Activated naive CD4-positive, alpha-beta T cell treated with anti-CD3 and anti-CD28 coated beads, Interleukin-2, amount 50 U/mL, for 24 hours (primary cell): Measurements from ENCODE around the gene TMEM59L.
A peak's percentile ranks its signal among the peaks of the same experiment; 100 is the strongest.

Experiments used
- H3K27ac Mint-ChIP-seq: one replicate; pipeline ENCODE4 v1.8.0; 2021; ENCODE audit warnings: mild to moderate bottlenecking, mixed read lengths
- H3K27me3 Mint-ChIP-seq: one replicate; pipeline ENCODE4 v1.8.0; 2021; ENCODE audit warnings: mixed read lengths
- H3K36me3 Mint-ChIP-seq: one replicate; pipeline ENCODE4 v1.8.0; 2021; ENCODE audit warnings: mixed read lengths
- H3K4me1 Mint-ChIP-seq: one replicate; pipeline ENCODE4 v1.8.0; 2021; ENCODE audit warnings: mixed read lengths
- H3K4me3 Mint-ChIP-seq: one replicate; pipeline ENCODE4 v1.8.0; 2021; ENCODE audit warnings: mild to moderate bottlenecking, mixed read lengths
- H3K9me3 Mint-ChIP-seq: one replicate; pipeline ENCODE4 v1.8.0; 2021; ENCODE audit warnings: mixed read lengths

Gene TMEM59L

DNA sequence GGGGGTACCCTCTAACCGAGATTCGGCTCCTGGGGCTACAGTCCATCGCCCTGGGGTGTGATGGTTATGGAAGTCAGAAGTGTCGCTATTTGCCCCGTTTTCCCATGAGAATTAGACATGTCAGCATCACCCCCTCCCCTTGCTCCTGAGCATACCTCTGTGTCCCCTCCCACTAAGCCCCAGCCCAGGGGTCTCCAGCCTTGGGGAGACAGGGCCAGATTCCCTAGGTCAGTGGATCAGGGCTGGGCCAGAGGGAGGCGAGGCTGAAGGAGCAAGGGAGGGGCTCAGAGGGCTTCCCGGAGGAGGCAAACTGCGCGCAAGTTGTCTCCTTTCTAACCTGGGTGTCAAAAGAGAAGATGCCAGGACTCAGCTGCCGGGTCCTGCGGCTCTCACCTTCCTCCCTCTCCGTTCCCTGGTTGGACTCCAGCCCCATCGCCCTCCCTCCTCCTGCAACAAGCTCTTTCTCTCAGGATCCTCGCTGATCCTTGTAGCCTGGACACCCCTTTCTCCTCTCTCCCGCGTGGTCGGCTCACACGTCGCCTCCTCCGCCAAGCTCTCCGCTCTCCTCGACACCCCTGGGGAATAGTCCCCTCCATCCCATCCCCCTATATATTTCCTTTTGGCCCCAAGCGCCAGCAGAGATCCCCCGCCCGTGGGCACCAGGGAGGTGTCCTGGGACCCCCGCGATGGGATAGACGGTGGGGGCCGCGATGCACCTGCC, 459 bp upstream of the TMEM59L start:
- Mint-ChIP-seq H3K9me3 (no peaks in the 10 kb centered on the region), H3K4me1 (peaks cover 23% of the 10 kb centered on the region), H3K27me3 (peaks cover 45% of the 10 kb centered on the region), H3K36me3 (no peaks in the 10 kb centered on the region), H3K27ac (no peak overlapping the region), H3K4me3 (peak overlapping the region; percentile 79)

- Mint-ChIP-seq H3K36me3 (no peaks in the 10 kb centered on the region), H3K4me3 (peak overlapping the region; percentile 61), H3K4me1 (peaks cover 23% of the 10 kb centered on the region), H3K27me3 (peaks cover 42% of the 10 kb centered on the region), H3K9me3 (no peaks in the 10 kb centered on the region), H3K27ac (no peak overlapping the region)
Measured at GRCh38 chr19:18613589-18614234, 1.0 kb downstream of the TMEM59L start.

DNA sequence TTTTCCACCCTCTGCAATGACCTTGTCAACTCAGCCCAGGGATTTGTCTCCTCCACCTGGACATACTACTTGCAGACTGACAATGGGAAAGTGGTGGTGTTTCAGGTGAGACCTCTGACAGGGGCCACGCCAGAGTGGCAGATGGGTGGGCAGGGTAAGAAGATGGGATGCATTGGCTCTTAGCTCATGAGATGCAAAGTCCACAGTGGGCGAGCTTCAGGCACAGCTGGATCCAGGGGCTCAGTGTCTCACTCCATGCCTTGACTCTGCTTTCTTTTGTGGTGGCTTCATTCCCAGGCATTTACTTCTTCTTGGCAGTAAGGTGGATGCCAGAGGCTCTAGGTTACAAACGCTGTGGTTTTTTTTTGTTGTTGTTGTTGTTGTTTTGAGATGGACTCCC, 3.4 kb downstream of the TMEM59L start:
- no peaks in the 10 kb centered on the region for H3K9me3 Mint-ChIP-seq
- H3K27me3 Mint-ChIP-seq, result peaks cover 31% of the 10 kb centered on the region
- peaks cover 17% of the 10 kb centered on the region for H3K4me1 Mint-ChIP-seq
- no peak overlapping the region for H3K27ac Mint-ChIP-seq
- no peak overlapping the region for H3K4me3 Mint-ChIP-seq
- H3K36me3 Mint-ChIP-seq, result no peaks in the 10 kb centered on the region

- Mint-ChIP-seq H3K27ac (no peak overlapping the region), H3K9me3 (no peaks in the 10 kb centered on the region), H3K36me3 (no peaks in the 10 kb centered on the region), H3K4me3 (no peak overlapping the region), H3K27me3 (peaks cover 25% of the 10 kb centered on the region), H3K4me1 (peaks cover 6% of the 10 kb centered on the region)
Measured at GRCh38 chr19:18617562-18617961, 4.9 kb downstream of the TMEM59L start.

- peaks cover 23% of the 10 kb centered on the region for H3K27me3 Mint-ChIP-seq
Measured at GRCh38 chr19:18618236-18618635, 5.6 kb downstream of the TMEM59L start.

GRCh38 chr19:18620311-18620710, 7.6 kb downstream of the TMEM59L start:
- no peaks in the 10 kb centered on the region for H3K36me3 Mint-ChIP-seq
- H3K4me1 Mint-ChIP-seq, result no peaks in the 10 kb centered on the region
- no peak overlapping the region for H3K27ac Mint-ChIP-seq
- peaks cover 8% of the 10 kb centered on the region for H3K27me3 Mint-ChIP-seq
- H3K9me3 Mint-ChIP-seq, result no peaks in the 10 kb centered on the region
- H3K4me3 Mint-ChIP-seq, result no peak overlapping the region

More at GRCh38 chr19:18618236-18618635, 5.6 kb downstream of the TMEM59L start:
- Mint-ChIP-seq H3K27ac (no peak overlapping the region), H3K36me3 (no peaks in the 10 kb centered on the region), H3K9me3 (no peaks in the 10 kb centered on the region), H3K4me1 (peaks cover 4% of the 10 kb centered on the region), H3K4me3 (no peak overlapping the region)

DNA sequence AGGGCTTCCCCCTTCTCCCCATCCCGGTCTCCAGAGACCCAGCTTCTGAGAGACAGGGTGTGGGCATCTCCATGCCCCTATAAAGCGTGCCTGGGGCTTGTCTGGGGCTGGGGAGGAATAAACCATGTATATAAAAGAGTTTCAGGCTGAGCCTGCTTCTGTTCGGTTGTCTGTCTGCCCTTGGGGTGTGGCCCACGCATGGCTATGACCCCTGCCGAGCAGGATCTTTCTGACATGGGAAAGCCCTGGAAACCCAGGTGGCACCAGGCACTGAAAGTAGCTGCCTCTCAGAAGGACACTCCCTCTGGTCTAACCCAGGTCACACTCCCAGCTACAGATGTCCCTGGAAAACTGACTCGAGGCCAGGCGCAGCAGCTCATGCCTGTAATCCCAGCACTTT, 8.2 kb downstream of the TMEM59L start:
- Mint-ChIP-seq H3K9me3 (no peaks in the 10 kb centered on the region), H3K27me3 (peaks cover 8% of the 10 kb centered on the region), H3K27ac (peak overlapping the region; percentile 84), H3K4me3 (no peak overlapping the region), H3K36me3 (no peaks in the 10 kb centered on the region), H3K4me1 (no peaks in the 10 kb centered on the region)

- no peak overlapping the region for H3K27ac Mint-ChIP-seq
- H3K27me3 Mint-ChIP-seq, result peaks cover 1% of the 10 kb centered on the region
- no peaks in the 10 kb centered on the region for H3K9me3 Mint-ChIP-seq
- no peaks in the 10 kb centered on the region for H3K36me3 Mint-ChIP-seq
- H3K4me3 Mint-ChIP-seq, result no peak overlapping the region
- no peaks in the 10 kb centered on the region for H3K4me1 Mint-ChIP-seq
Measured at GRCh38 chr19:18626906-18627305, 14.2 kb downstream of the TMEM59L start.

DNA sequence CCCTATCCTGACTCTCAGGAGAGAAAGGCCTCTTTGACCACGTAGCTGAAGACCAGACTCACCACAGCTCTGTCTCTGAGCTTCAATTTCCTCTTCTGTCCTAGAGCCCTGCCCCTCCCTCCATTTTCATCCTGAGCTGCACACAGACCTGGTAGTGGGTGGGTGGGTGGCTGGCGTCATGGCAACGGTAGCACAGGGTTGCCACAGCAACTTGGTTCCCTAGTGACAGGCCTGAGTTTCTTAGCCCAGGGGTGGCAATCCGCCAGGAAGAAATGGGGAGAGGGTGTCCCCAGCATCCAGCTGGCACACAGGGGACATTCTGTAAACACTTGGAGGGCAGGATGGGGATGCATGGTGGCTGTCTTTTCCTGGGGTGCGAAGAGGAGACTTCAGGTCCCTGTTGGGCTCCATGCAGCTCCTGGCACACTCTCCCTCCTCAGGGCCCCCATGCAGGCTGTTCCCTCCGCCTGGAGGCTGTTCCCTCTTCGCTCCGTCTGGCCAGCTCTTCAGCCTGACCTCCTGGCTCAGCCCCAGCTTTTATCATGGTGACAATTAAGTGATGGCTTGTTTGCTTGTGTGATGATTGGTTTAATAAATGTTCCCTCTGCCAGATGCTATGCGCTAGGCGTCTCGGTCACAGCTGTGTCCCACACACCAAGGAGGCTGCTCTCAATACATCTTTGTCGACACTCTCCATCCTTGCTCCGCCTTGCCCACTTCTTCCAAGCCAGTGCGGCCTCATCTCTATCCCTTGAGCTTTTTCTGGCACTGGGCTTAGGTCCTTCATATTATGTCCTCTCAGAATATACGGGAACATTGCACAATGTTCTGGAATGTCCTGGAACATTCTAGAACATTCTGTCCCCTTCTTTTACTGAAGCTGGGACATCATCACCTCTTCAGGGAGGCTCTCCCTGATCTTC, 16.8 kb downstream of the TMEM59L start:
- no peaks in the 10 kb centered on the region for H3K27me3 Mint-ChIP-seq

GRCh38 chr19:18633321-18633720, 20.7 kb downstream of the TMEM59L start:
- Mint-ChIP-seq H3K9me3 (no peaks in the 10 kb centered on the region), H3K4me3 (no peak overlapping the region), H3K4me1 (peaks cover 28% of the 10 kb centered on the region), H3K27ac (no peak overlapping the region), H3K27me3 (no peaks in the 10 kb centered on the region), H3K36me3 (no peaks in the 10 kb centered on the region)

More for the DNA sequence above, 16.8 kb downstream of the TMEM59L start:
- Mint-ChIP-seq H3K36me3 (no peaks in the 10 kb centered on the region), H3K4me1 (no peaks in the 10 kb centered on the region), H3K9me3 (no peaks in the 10 kb centered on the region), H3K27ac (no peak overlapping the region), H3K4me3 (no peak overlapping the region)

DNA sequence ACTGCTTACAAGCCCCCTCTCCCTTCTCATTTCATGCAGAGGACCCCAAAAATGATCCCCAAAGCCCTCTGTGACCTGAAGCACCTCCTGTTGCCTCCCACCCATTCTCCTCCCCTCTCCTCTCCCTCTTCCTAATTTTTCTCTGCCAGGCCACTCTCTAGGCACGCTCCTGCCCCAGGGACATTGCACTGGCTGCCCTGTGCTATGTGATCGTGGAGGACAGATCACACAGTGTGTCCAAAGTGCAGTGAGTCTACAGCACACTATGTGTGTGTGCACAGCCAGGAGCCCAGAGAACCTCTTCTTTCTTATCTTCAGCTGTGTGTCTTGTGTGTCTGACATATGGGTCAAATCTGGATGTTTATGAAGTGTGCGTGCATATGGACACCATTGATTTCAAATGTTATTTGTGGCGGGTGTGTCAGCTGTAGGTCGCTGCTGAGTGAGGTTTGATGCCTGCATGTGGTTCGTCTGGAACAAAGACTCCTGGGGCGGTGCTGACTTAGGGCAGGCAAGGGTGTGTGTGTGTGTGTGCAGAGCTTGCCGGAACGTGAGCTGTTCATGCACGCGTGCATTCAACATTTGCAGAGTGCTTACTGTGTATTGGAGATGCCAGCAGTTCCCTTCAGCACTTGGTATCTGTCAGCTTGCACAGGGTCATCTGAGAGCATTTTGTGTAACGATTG, 22.1 kb downstream of the TMEM59L start:
- Mint-ChIP-seq H3K27me3 (no peaks in the 10 kb centered on the region), H3K27ac (no peak overlapping the region), H3K4me3 (no peak overlapping the region), H3K4me1 (peaks cover 32% of the 10 kb centered on the region), H3K36me3 (no peaks in the 10 kb centered on the region), H3K9me3 (no peaks in the 10 kb centered on the region)

- Mint-ChIP-seq H3K9me3 (no peaks in the 10 kb centered on the region), H3K4me1 (peaks cover 34% of the 10 kb centered on the region), H3K4me3 (peak overlapping the region; percentile 90), H3K27me3 (no peaks in the 10 kb centered on the region), H3K27ac (no peak overlapping the region), H3K36me3 (no peaks in the 10 kb centered on the region)
Measured at GRCh38 chr19:18635831-18636182, 23.1 kb downstream of the TMEM59L start.

GRCh38 chr19:18636183-18636968, 23.7 kb downstream of the TMEM59L start:
- Mint-ChIP-seq H3K4me3 (peak overlapping the region; percentile 90), H3K27me3 (no peaks in the 10 kb centered on the region), H3K36me3 (no peaks in the 10 kb centered on the region), H3K4me1 (peaks cover 34% of the 10 kb centered on the region), H3K9me3 (no peaks in the 10 kb centered on the region), H3K27ac (peak overlapping the region; percentile 71)

- Mint-ChIP-seq H3K27ac (peak within 1 kb of the TSS; percentile 71), H3K4me3 (peak within 1 kb of the TSS; percentile 90), H3K36me3 (no peaks in the 10 kb centered on the region), H3K4me1 (peaks cover 34% of the 10 kb centered on the region), H3K9me3 (no peaks in the 10 kb centered on the region), H3K27me3 (no peaks in the 10 kb centered on the region)
Measured at GRCh38 chr19:18636969-18637629, 24.4 kb downstream of the TMEM59L start, which contains the start of gene KLHL26. Gene KLHL26, plus strand, starts transcription at chr19:18637028. Its CDS starts 27 bp downstream, at chr19:18637055.
